Astrocyte (in vitro differentiated cells and primary cell): ENCODE results near the gene NR1H3. TPM values are rescaled to one million over a fixed set of nuclear protein-coding genes. Genes with fewer than 3 reads are reported as not detected.

Experiments
- DNase-seq: peaks from one replicate; pipeline ENCODE4 v3.0.0-alpha.2; 2010; ENCODE audit warnings: low read depth
- FAIRE-seq: peaks from 2 replicates; lab custom pipeline; 2011; peaks lifted over from hg19 to GRCh38; lab: Jason Lieb, UNC
- H2AFZ ChIP-seq: 2 replicates; pipeline ENCODE4 v1.6.0; 2012; ENCODE audit warnings: low read depth, low read length, inconsistent platforms
- H3K27ac ChIP-seq: 2 replicates; pipeline ENCODE4 v1.5.1; 2011; ENCODE audit warnings: low read depth, low read length, inconsistent platforms
- H3K27me3 ChIP-seq: 2 replicates; pipeline ENCODE4 v1.6.0; 2011; ENCODE audit warnings: low read length, inconsistent platforms; ENCODE audit not compliant: insufficient read depth
- H3K36me3 ChIP-seq: 2 replicates; pipeline ENCODE4 v1.5.1; 2011; ENCODE audit warnings: low read length, inconsistent platforms; ENCODE audit not compliant: insufficient read depth
- H3K4me1 ChIP-seq: 2 replicates; pipeline ENCODE4 v1.5.1; 2011; ENCODE audit warnings: low read length, inconsistent platforms; ENCODE audit not compliant: insufficient read depth
- H3K4me2 ChIP-seq: 2 replicates; pipeline ENCODE4 v1.6.0; 2012; ENCODE audit warnings: low read length, inconsistent platforms
- H3K4me3 ChIP-seq: 2 replicates; pipeline ENCODE4 v1.5.1; 2011; ENCODE audit warnings: low read depth, mild to moderate bottlenecking, low read length, inconsistent platforms; ENCODE audit not compliant: insufficient read depth
- H3K79me2 ChIP-seq: 2 replicates; pipeline ENCODE4 v1.6.0; 2012; ENCODE audit warnings: mild to moderate bottlenecking, low read length, inconsistent platforms; ENCODE audit not compliant: insufficient read depth
- H3K9ac ChIP-seq: 2 replicates; pipeline ENCODE4 v1.6.0; 2012; ENCODE audit warnings: mild to moderate bottlenecking, low read length, inconsistent platforms
- H3K9me3 ChIP-seq: 2 replicates; pipeline ENCODE4 v1.5.1; 2012; ENCODE audit warnings: low read depth, mild to moderate bottlenecking, low read length, inconsistent platforms; ENCODE audit not compliant: insufficient read depth
- H4K20me1 ChIP-seq: 2 replicates; pipeline ENCODE4 v1.6.0; 2012; ENCODE audit warnings: low read length, inconsistent platforms; ENCODE audit not compliant: insufficient read depth
- H3K27ac Mint-ChIP-seq: one replicate; pipeline ENCODE4 v1.8.0; 2021; ENCODE audit warnings: mild to moderate bottlenecking, mixed read lengths; ENCODE audit not compliant: unreplicated experiment
- H3K27me3 Mint-ChIP-seq: one replicate; pipeline ENCODE4 v1.8.0; 2021; ENCODE audit warnings: low read depth, mixed read lengths; ENCODE audit not compliant: unreplicated experiment
- H3K36me3 Mint-ChIP-seq: one replicate; pipeline ENCODE4 v1.8.0; 2021; ENCODE audit warnings: low read depth, mixed read lengths; ENCODE audit not compliant: unreplicated experiment
- H3K4me1 Mint-ChIP-seq: one replicate; pipeline ENCODE4 v1.8.0; 2021; ENCODE audit warnings: low read depth, mixed read lengths; ENCODE audit not compliant: unreplicated experiment
- H3K4me3 Mint-ChIP-seq: one replicate; pipeline ENCODE4 v1.8.0; 2021; ENCODE audit warnings: mild to moderate bottlenecking, moderate library complexity, mixed read lengths; ENCODE audit not compliant: unreplicated experiment
- H3K9me3 Mint-ChIP-seq: one replicate; pipeline ENCODE4 v1.8.0; 2021; ENCODE audit warnings: mild to moderate bottlenecking, mixed read lengths; ENCODE audit not compliant: unreplicated experiment
- EZH2 ChIP-seq: IDR thresholded peaks from 2 replicates; pipeline ENCODE4 v1.6.1; 2012; ENCODE audit warnings: mild to moderate bottlenecking, low read length, inconsistent platforms; ENCODE audit not compliant: insufficient read depth
- total RNA-seq: library from RNA; stranded (reverse); gene quantifications from 2 replicates; pipeline ENCODE4 v1.2.1, GENCODE V29; 2021
- TF ChIP-seq, protein P1 (sequence below): IDR thresholded peaks from 2 replicates; pipeline ENCODE4 v1.5.1; 2011; ENCODE audit warnings: low read depth, mild to moderate bottlenecking, inconsistent platforms, low read length, moderate library complexity; ENCODE audit not compliant: insufficient read depth

NR1H3 gene
- total RNA-seq, 1 donor from 2014 or later = 11.2 TPM

DNA sequence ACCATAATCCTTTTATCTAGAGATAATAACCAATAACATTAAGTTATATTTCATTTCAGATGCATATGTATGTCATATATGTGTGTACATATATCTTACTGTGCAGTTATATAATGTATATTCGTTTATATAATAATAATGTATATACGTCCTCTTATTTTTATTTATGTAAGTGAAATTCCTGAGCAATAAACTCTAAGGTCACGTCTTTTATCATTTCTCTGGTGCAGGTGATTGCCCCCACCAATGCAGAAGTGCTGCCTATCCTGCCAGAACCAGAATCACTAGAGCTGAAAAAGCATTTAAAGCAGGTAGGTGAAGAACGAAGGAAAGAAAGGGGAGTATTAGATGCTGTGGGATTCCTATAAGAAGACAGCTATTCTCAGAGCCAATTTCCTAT is 21.0 kb downstream of the NR1H3 start:
- no peaks in the 10 kb centered on the region for H3K9me3 Mint-ChIP-seq
- Histone ChIP-seq H3K27me3 (no peaks in the 10 kb centered on the region), H2AFZ (no peak overlapping the region), H3K27ac (no peak overlapping the region), H3K9me3 (no peaks in the 10 kb centered on the region), H3K4me2 (no peak overlapping the region), H3K9ac (no peak overlapping the region), H3K4me1 (no peaks in the 10 kb centered on the region), H3K36me3 (peaks cover 45% of the 10 kb centered on the region), H3K79me2 (peaks cover 18% of the 10 kb centered on the region), H3K4me3 (no peak overlapping the region), H4K20me1 (peaks cover 23% of the 10 kb centered on the region)
- H3K27ac Mint-ChIP-seq = no peak overlapping the region
- peaks cover 25% of the 10 kb centered on the region for H3K36me3 Mint-ChIP-seq
- no peak for DNase-seq
- no peak overlapping the region for H3K4me3 Mint-ChIP-seq
- TF ChIP-seq, protein P1, sequence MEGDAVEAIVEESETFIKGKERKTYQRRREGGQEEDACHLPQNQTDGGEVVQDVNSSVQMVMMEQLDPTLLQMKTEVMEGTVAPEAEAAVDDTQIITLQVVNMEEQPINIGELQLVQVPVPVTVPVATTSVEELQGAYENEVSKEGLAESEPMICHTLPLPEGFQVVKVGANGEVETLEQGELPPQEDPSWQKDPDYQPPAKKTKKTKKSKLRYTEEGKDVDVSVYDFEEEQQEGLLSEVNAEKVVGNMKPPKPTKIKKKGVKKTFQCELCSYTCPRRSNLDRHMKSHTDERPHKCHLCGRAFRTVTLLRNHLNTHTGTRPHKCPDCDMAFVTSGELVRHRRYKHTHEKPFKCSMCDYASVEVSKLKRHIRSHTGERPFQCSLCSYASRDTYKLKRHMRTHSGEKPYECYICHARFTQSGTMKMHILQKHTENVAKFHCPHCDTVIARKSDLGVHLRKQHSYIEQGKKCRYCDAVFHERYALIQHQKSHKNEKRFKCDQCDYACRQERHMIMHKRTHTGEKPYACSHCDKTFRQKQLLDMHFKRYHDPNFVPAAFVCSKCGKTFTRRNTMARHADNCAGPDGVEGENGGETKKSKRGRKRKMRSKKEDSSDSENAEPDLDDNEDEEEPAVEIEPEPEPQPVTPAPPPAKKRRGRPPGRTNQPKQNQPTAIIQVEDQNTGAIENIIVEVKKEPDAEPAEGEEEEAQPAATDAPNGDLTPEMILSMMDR = no peak
- no peak for TF ChIP-seq EZH2
- H3K4me1 Mint-ChIP-seq = no peaks in the 10 kb centered on the region
- no peaks in the 10 kb centered on the region for H3K27me3 Mint-ChIP-seq
- FAIRE-seq = no peak

DNA sequence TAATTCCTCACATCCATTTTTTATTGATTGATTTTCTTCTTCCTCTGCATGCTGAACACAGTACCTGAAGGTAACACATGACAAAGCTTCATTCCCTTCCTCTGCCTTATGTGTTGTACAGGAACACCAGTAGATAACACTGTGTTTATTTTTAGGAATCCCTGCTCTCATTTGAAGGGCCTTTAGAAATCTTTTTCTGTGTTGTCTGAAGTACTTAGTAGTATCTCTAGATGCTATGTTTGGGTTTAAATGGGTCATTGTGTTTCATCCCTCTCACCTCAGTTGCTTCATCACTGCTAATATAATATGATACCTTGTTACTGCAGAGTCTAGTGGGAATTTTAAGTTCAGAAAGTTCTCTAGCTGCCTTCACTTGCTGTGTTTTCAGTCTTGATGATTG is 22.3 kb downstream of the NR1H3 start:
- Histone ChIP-seq H2AFZ (no peak overlapping the region), H3K9ac (no peak overlapping the region), H3K4me1 (no peaks in the 10 kb centered on the region), H3K4me3 (no peak overlapping the region), H3K4me2 (no peak overlapping the region), H4K20me1 (peaks cover 11% of the 10 kb centered on the region), H3K9me3 (no peaks in the 10 kb centered on the region), H3K79me2 (peaks cover 6% of the 10 kb centered on the region), H3K27ac (no peak overlapping the region), H3K36me3 (peaks cover 53% of the 10 kb centered on the region), H3K27me3 (no peaks in the 10 kb centered on the region)
- Mint-ChIP-seq H3K27ac (no peak overlapping the region), H3K4me1 (no peaks in the 10 kb centered on the region), H3K9me3 (no peaks in the 10 kb centered on the region), H3K36me3 (peaks cover 26% of the 10 kb centered on the region), H3K4me3 (no peak overlapping the region), H3K27me3 (no peaks in the 10 kb centered on the region)
- DNase-seq (no peak), FAIRE-seq (no peak)
- no peak for TF ChIP-seq EZH2
- TF ChIP-seq, protein P1 = no peak

DNA sequence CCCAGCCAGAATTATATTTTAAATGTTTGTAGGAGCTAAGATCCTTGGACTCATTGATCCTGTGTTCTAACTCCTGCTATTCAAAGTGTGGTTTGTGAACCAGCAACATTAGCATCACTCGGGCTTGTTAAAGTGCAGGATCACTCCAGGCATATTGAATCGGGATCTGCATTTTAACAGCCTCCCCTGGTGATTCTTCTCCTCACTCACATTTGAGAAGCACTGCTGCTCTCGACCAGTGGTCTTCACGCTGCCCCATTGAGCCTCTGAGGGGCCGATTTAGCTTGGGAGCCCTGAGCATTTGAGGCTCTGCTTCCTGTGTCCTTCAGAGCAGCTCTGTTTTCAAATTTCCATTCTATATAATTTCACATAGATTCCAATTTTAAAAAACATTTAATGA is 23.1 kb downstream of the NR1H3 start:
- H3K4me2 ChIP-seq = no peak overlapping the region
- H3K27me3 ChIP-seq = no peaks in the 10 kb centered on the region
- H3K9me3 Mint-ChIP-seq = no peaks in the 10 kb centered on the region
- peaks cover 56% of the 10 kb centered on the region for H3K36me3 ChIP-seq
- peaks cover 30% of the 10 kb centered on the region for H3K36me3 Mint-ChIP-seq
- H3K4me3 Mint-ChIP-seq = no peak overlapping the region
- DNase-seq = no peak
- H3K79me2 ChIP-seq = peaks cover 4% of the 10 kb centered on the region
- H3K9me3 ChIP-seq = no peaks in the 10 kb centered on the region
- H3K27me3 Mint-ChIP-seq = no peaks in the 10 kb centered on the region
- no peak overlapping the region for H3K27ac ChIP-seq
- H3K4me1 Mint-ChIP-seq = no peaks in the 10 kb centered on the region
- no peak overlapping the region for H3K4me3 ChIP-seq
- FAIRE-seq = no peak
- no peak overlapping the region for H2AFZ ChIP-seq
- H3K4me1 ChIP-seq = no peaks in the 10 kb centered on the region
- peaks cover 6% of the 10 kb centered on the region for H4K20me1 ChIP-seq
- H3K27ac Mint-ChIP-seq = no peak overlapping the region
- TF ChIP-seq EZH2 = no peak
- TF ChIP-seq, protein P1 = no peak
- H3K9ac ChIP-seq = no peak overlapping the region
